Lung (tissue), 12 donors: ENCODE results near the gene LENG8. TPM values are rescaled to one million over a fixed set of nuclear protein-coding genes. Genes with fewer than 3 reads are reported as not detected.

Experiments used
- ATAC-seq: fragments of 200-7000 bp; cut with Tn5 transposase; one replicate; pipeline ENCODE4 v1.9.1; 2020; ENCODE audit warnings: moderate number of reproducible peaks; ENCODE audit not compliant: insufficient read depth, low FRiP score
- DNase-seq, 3 donors: peaks; one replicate each; pipeline ENCODE4 v3.0.0-alpha.2; 2013 to 2017
- H3K27ac ChIP-seq, 2 donors: one replicate each; pipeline ENCODE4 v1.5.1; 2013; ENCODE audit warnings: mild to moderate bottlenecking in 2 of 2, moderate library complexity in 2 of 2, control low read depth in 1 of 2, inconsistent platforms in 1 of 2, low read depth in 1 of 2, low read length in 1 of 2
- H3K27me3 ChIP-seq, 3 donors: one replicate each; pipeline ENCODE4 v1.5.1; 2013; ENCODE audit warnings: low read length in 2 of 3; ENCODE audit not compliant: control insufficient read depth in 3 of 3, insufficient read depth in 3 of 3
- H3K36me3 ChIP-seq, 4 donors: one replicate each; pipeline ENCODE4 v1.5.1; 2013; ENCODE audit warnings: low read length in 4 of 4, mild to moderate bottlenecking in 1 of 4, moderate library complexity in 1 of 4; ENCODE audit not compliant: control insufficient read depth in 4 of 4, insufficient read depth in 4 of 4
- H3K4me1 ChIP-seq, 5 donors: one replicate each; pipeline ENCODE4 v1.5.1; 2013; ENCODE audit warnings: low read length in 5 of 5, mild to moderate bottlenecking in 2 of 5, moderate library complexity in 1 of 5; ENCODE audit not compliant: control insufficient read depth in 5 of 5, insufficient read depth in 5 of 5
- H3K4me3 ChIP-seq: one replicate; pipeline ENCODE4 v1.5.1; 2013; ENCODE audit warnings: mild to moderate bottlenecking, control low read depth, moderate library complexity
- H3K9ac ChIP-seq, 2 donors: one replicate each; pipeline ENCODE4 v1.5.1; 2013; ENCODE audit warnings: low read length in 2 of 2, control low read depth in 1 of 2; ENCODE audit not compliant: insufficient read depth in 1 of 2
- H3K9me3 ChIP-seq, 4 donors: one replicate each; pipeline ENCODE4 v1.5.1; 2013; ENCODE audit warnings: low read length in 3 of 4, mild to moderate bottlenecking in 1 of 4, moderate library complexity in 1 of 4; ENCODE audit not compliant: control insufficient read depth in 4 of 4, insufficient read depth in 3 of 4
- WGBS, 2 donors: extraction: QIAGEN DNeasy Blood & Tissue Kit; methylation state at CpG; one replicate each; pipeline ENCODE4 v1.1.7; 2013; 5-methylcytosine and 5-hydroxymethylcytosine counted together
- polyA plus RNA-seq, 2 donors: library from polyadenylated mRNA; stranded (reverse); fragments of 200-250 nt; gene quantifications; one replicate each; pipeline ENCODE4 v1.2.1, GENCODE V29; 2013
- total RNA-seq, 2 donors: library from RNA; depleted of rRNA in 1 of 2; stranded (reverse); fragments of >200 nt in 1 of 2; gene quantifications; one replicate each; pipeline ENCODE4 v1.2.1, GENCODE V29; 2014 to 2021
- TF ChIP-seq, protein P1 (sequence below): IDR thresholded peaks from 2 replicates; pipeline ENCODE4 v1.5.1; 2012; ENCODE audit warnings: mild to moderate bottlenecking; ENCODE audit errors: control extremely low read depth, extremely low read depth
- donor health status: control.
- donor health status: control.
- donor health status: Bipolar disorder and iron deficiency.
- donor health status: healthy.
- donor health status: DM: yes; HTN: yes; CAD: no.

LENG8 gene
- total and polyA plus RNA-seq, 4 donors: 75.1 to 199 (median 113) TPM

DNA sequence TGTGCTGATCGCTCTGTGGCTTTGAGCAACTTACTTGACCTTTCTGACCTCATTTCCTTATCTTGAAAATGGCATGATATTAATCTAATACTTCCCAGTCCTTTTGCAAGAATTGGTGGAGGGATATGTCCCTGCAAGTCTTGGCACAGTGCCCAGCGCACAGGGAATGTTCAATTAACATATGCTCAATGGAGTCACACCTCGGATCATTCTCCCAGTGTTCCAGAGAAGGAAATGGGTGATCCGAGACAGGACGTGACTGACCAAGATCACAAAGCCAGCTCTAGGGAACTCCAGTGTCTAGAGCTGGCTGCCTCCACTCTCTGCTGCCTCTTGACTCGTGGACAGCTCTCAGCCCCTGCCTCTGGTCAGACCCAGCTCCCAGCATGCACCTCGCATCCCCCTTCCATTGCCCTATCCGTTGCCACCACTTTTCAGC, 20.5 kb downstream of the LENG8 start:
- TF ChIP-seq, protein P1, sequence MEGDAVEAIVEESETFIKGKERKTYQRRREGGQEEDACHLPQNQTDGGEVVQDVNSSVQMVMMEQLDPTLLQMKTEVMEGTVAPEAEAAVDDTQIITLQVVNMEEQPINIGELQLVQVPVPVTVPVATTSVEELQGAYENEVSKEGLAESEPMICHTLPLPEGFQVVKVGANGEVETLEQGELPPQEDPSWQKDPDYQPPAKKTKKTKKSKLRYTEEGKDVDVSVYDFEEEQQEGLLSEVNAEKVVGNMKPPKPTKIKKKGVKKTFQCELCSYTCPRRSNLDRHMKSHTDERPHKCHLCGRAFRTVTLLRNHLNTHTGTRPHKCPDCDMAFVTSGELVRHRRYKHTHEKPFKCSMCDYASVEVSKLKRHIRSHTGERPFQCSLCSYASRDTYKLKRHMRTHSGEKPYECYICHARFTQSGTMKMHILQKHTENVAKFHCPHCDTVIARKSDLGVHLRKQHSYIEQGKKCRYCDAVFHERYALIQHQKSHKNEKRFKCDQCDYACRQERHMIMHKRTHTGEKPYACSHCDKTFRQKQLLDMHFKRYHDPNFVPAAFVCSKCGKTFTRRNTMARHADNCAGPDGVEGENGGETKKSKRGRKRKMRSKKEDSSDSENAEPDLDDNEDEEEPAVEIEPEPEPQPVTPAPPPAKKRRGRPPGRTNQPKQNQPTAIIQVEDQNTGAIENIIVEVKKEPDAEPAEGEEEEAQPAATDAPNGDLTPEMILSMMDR: no peak
- DNase-seq: peak; percentile 36 to 46 (median 45)
- Histone ChIP-seq H3K27me3 (no peaks in the 10 kb centered on the region), H3K4me3 (no peak overlapping the region), H3K9ac (no peak overlapping the region), H3K4me1 (peaks cover 0 to 35% (median 20%) of the 10 kb centered on the region in 5 donors), H3K36me3 (peaks cover 0 to 6% (median 0%) of the 10 kb centered on the region in 4 donors), H3K27ac (peak overlapping the region; percentile 28 to 51), H3K9me3 (no peaks in the 10 kb centered on the region)
- 43 to 70% methylated on average over 8 of the region's 8 CpGs for WGBS, 2 donors
- ATAC-seq: no peak

DNA sequence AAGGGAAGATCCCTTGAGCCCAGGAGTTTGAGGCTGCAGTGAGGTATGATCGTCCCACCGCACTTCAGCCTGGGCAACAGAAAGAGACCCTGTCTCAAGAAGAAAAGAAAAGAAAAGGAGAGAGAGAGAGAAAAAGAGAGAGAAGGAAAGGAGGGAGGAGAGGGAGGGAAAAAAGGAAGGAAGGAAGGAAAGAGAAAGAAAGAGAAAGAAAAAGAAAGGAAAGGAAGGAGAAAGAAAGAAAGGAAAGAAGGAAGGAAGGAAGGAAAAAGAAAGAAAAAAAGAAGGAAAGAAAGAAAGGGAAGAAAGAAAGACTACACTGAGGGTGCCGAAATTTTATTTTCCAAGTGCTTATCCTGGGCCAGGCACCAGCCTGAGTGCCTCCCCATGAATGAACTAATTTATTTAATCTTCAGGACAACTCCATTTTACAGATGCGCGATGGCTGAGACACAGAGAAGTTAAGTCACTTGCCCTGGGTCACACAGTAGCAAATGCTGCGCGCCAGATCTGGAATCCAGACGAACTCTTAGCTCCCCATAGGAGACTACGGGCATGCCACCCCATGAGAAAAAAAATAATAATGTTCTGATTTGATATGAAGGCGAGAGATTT, 21.4 kb downstream of the LENG8 start:
- Histone ChIP-seq H3K4me3 (no peak overlapping the region), H3K27me3 (no peaks in the 10 kb centered on the region), H3K36me3 (peaks cover 0 to 6% (median 0%) of the 10 kb centered on the region in 4 donors), H3K27ac (peak overlapping the region; percentile 67 to 73), H3K9ac (peak overlapping the region in 1 of 2 donors; percentile 72), H3K4me1 (peaks cover 0 to 35% (median 20%) of the 10 kb centered on the region in 5 donors), H3K9me3 (no peaks in the 10 kb centered on the region)
- WGBS, 2 donors: 75 to 83% methylated on average over 10 of the region's 10 CpGs
- TF ChIP-seq, protein P1: no peak
- no peak for ATAC-seq
- DNase-seq: no peak

DNA sequence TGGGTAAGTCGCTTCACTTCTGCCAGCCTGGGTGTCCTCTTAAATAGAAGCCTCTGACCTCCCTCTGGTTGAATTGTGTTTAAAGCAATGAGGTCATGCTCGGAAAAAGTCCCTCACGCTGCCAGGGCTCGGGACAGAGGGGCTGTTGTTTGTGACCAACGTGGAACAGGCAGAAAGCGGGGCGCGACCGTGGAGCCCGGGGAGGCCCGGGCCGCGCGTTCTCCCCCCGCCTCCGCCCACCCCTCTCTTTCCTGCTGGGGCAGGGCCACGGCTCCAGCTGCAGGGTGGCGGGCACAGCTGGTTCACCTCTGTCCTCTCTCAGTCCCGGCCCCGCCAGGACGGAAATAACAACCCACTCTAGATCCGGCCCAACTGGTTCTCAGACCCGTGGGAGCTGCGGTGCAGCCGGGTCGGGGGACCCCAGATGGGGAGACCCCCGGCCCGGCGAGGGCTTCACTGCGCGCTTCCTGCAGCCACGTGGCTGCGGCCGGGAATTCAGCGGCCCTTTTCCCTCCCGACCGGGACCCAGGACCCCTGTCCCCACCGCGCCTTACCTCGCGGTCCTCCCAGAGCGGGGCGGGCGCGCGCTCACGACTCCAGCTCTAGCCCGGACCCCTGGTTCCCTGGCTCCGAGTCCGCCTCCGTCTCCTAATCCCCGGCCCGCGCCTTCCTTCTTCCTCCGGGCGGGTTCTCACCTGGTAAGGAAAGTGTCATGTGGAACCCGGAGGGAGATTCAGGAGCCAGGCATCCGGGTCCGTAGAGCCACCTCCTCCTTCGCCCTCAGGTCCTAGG, 22.2 kb downstream of the LENG8 start:
- no peak for ATAC-seq
- WGBS, 2 donors: 1% methylated on average over 60 of the region's 60 CpGs

More for the DNA sequence above, 22.2 kb downstream of the LENG8 start:
- H3K9me3 ChIP-seq: no peaks in the 10 kb centered on the region
- peaks cover 0 to 35% (median 20%) of the 10 kb centered on the region in 5 donors for H3K4me1 ChIP-seq
- TF ChIP-seq, protein P1: no peak
- peak overlapping the region in 1 of 2 donors; percentile 72 for H3K9ac ChIP-seq
- H3K36me3 ChIP-seq: peaks cover 0 to 6% (median 0%) of the 10 kb centered on the region in 4 donors
- peak overlapping the region; percentile 58 for H3K4me3 ChIP-seq
- H3K27ac ChIP-seq: peak overlapping the region; percentile 67 to 73
- DNase-seq: peak; percentile 66 to 76 (median 75)
- no peaks in the 10 kb centered on the region for H3K27me3 ChIP-seq
